ENCODE results near the gene SYNGR1.
"Not testable (repeated sequence)": the region's sequence is repeated elsewhere in the genome, so short reads cannot be mapped to it uniquely, and the experiment has no call there.

SYNGR1 gene

DNA sequence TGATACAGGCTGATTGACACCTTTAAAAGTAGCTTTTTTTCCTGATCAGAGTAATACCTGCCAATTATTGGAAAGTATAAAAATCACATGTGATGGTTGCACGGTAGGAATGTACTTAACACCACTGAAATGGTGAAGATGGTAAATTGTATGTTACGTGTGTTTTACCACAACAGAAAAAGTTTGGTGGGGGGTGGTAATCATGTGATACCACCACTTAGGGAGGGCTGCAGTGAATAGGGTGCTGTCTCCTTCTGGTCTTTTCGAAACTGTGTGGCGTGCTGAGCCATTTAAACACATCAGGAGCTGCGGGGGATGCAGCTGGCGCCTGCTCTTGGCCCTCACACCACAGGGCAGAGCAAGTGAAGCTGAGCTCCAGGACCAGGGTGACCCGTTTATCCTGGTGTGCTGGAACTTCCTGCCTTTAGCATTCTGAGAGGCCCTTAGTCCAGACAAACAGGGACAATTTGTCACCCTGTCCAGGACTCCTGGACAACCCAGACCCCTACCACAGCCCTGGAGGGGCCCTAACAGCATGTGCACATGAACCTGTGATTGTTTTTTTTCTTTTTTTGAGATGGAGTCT, 2.6 kb downstream of the SYNGR1 start:
- no peak for DNase-seq

GRCh38 chr22:39353346-39353745, 3.6 kb downstream of the SYNGR1 start:
- no peak for DNase-seq

DNA sequence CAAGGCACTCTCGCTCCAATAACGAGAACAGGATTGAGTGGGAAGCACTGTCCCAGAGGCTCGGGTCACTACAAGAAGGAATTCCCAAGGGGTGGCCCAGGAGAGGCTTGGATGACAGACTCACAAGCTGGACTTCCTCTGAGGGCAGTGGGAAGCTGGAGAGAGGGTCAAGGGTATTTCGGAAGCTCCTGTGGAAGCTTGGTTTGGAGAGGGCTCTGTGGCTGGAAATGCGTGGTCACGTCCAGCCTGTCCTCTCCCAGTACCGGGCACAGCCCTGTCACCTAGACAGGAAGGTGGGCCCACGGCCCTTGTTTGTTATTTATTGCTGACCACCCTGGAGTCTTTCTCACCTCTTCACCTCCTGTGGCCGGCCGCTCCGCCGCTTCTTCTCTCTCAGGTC, 5.3 kb downstream of the SYNGR1 start:
- DNase-seq: no peak

DNA sequence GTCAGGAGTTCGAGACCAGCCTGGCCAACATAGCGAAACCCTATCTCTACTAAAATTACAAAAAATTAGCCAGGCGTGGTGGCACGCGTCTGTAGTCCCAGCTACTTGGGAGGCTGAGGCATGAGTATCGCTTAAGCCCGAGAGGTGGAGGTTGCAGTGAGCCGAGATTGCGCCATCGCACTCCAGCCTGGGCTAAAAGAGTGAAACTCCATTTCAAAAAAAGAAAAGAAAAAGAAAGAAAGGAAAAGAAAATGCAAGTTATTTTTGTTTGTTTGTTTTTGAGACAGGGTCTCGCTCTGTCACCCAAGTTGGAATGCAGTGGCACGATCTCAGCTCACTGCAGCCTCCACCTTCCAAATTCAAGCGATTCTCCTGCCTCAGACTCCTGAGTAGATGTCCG, 6.0 kb downstream of the SYNGR1 start:
- DNase-seq: not testable (repeated sequence)

DNA sequence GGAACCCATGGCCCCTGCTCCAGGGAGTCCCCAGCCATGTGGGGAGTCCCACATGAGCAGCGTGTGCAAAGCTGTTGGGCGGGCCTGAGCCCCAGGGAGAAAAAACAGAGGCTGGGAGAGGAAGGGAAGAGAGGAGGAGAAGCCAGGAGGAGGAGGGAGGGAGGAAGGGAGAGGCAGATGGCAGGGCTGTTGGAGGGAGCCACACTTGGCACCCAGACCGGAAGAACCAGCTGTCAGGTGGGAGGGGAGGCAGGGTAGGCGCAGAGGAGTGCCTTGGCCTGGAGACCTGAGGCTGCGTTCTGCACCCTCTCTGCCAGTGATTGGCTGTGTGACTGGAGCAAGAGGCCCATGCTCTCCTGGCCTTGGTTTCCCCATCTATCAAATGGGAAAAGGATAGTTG, 6.7 kb downstream of the SYNGR1 start:
- DNase-seq: peak; percentile 53

- not testable (repeated sequence) for DNase-seq
Observed at GRCh38 chr22:39357110-39358108, 7.6 kb downstream of the SYNGR1 start.

DNA sequence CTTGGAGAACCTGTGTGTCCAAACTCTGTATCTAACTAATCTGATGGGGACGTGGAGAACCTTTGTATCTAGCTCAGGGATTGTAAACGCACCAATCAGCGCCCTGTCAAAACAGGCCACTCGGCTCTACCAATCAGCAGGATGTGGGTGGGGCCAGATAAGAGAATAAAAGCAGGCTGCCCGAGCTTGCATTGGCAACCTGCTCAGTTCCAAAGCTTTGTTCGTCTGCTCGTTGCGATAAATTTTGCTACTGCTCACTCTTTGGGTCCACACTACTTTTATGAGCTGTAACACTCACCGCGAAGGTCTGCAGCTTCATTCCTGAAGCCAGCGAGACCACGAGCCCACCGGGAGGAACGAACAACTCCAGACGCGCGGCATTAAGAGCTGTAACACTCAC, 8.4 kb downstream of the SYNGR1 start:
- not testable (repeated sequence) for DNase-seq

DNA sequence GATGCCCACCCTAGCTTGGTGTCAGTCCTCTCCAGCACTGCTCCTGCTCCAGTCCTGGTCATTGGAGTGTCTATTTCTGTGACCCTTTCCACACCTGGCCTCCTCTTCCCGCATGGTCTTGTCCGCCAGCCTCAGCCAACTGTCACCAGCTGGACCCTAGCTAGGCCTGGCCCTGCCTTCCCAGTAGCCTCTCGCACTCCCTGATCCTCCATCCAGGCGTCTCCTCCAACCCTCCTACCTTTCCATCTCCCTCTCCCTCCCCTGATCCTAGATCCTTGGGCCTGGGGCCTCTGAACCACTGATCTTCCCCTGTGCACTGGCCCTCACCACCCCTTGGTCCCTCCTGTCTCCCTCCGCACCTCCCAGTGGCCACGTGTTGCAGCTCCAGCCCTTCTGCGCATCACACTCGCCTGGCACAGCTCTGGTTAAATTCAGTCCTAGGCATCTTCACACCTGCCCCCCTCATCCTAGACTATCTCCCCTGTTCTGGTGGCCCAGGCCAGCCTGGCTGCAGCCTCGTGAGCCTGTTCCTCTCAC, 9.9 kb downstream of the SYNGR1 start:
- DNase-seq: no peak

DNA sequence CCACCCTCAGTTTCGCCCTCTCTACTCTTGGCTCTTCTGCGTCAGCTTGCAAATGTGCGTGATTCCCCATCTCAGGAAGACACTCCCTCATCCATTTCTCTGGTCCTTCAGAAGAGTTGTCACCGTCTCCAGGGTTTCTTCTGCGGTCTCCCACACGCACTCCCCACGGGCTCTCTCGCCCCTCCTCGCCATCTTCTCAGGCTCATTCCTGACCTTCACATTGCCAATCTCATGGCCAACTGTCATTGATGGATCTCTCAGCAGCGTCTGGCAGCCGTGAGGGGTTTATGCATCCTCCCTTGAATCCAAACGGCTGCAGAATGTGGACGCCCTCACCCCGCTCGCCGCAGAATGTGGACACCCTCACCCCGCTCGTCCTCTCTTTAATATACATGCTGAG, 10.5 kb downstream of the SYNGR1 start:
- no peak for DNase-seq

DNA sequence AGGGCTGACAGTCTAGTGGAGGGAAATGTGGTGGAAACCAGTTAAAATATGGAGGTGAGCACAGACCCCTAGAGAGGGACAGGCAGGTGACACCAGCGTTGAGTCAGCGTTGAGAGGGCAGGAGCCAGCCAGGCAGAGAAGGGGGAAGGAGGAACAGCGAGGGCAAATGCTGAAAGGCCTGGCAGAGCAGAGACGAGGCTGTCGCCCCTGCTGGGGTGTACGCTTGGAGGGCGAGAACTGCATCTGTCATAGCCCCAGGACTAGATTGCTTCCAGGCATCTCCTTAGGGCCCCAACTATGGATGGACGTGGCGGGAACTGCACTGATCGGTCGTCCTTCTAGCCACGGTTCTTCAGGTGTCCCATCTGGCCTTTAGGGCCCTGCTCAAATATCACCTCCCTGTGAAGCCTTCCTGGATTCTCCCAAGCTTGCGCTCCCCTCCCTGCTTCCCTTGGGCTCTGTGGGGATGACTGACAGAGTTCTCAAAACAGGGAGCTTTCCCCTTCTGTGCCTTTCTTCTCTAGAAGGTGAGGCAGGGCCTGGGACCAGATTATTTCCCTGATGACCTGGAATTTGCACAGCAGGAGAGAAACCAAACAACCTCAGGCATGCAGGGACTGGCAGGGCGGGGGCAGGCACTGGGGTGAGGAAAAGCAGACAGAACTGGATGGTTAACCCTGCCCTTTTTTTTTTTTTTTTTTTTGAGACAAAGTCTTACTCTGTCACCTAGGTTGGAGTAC, 11.1 kb downstream of the SYNGR1 start:
- no peak for DNase-seq

DNA sequence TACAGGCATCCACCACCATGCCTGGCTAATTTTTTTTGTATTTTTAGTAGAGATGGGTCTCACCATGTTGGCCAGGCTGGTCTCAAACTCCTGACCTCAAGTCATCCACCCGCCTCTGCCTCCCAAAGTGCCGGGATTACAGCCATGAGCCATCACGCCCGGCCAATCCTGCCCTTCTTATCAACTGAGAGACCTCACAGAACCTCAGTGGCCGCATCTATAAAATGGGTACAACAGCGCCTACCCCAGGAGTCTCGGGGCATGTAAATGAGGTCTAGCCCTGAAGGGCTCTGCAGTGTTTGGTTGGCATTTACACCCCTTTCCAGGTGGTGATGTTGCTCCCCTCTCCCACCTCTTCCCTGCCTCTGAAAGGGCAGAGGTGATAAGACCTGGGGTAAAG, 11.7 kb downstream of the SYNGR1 start:
- DNase-seq: no peak

GRCh38 chr22:39362271-39362670, 12.5 kb downstream of the SYNGR1 start:
- no peak for DNase-seq

DNA sequence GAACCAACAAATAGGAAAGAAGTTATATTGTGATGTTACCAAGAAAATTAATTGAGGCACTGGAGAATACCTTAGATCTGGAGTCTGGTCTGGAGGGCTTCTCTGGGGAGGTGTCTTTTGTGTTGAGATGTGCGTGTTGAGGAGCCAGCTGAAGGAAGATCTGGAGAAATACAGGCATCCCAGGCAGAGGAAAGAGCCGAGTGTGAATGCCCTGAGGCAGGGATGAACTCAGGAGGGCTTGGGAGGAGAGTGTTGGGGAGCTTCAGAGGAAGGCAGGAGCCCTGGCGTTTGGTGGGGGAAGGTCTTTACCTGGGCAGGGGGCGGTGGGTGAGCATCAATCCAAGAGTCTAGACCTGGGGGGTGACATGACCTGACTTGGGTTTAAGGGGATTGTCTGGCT, 13.1 kb downstream of the SYNGR1 start:
- no peak for DNase-seq

DNA sequence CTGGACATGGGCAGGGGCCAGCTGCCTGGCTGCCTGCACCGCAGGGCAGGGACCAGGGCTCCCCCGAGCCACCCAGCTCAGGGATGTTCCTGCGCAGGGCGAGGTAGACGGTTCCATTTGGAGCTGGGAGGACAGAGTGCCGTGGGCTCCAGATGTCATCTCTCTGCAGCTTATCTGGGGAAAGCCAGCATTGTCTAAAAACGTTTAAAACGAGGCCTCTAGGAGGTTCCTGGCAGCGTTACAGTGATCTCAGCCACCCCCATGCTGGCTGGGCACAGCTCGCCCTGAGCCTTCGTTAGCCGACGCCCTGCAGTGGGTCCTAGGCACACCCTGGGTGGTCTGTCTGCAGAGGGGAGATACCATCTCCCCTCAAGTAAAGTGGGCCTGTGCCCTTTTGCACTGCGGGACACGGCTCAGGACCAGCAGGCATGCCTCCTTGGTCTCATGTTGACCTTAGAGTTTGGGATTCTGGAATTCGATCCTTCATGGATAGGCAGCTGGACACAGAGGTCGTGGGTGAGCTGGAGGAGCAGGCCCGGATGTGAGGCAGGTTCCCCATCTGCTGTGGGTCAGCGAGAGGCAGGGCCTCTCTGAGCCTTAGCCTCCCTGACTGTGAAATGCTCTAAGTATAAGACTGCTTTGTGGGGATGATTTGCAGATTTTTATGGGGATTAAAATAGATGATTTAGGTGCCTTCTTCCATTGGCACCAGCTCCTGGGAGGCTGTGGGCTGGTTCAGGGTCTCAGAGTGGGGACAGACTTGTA, 14.1 kb downstream of the SYNGR1 start:
- DNase-seq: no peak

GRCh38 chr22:39364714-39365491, 15.1 kb downstream of the SYNGR1 start:
- DNase-seq: no peak

- no peak for DNase-seq
Observed at GRCh38 chr22:39365492-39365780, 15.6 kb downstream of the SYNGR1 start.

DNA sequence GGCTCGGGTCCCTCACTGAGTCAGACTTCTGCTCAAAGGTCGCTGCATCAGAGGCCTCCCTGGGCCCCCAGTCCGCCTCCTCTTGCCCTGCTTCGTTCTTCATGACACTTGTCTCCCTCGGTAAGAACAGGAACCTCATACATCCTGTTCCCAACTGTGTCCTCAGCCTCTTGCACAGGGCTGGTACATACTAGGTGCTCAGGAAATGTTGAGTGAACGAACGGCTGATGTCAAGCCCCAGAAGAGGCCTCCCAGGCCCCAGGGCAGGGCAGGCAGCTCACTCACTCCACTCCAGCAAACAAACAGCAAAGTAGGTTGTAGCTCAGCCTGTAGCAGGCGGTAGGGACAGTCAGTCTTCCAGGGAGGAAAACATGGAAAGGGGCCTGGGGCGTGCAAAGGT, 17.2 kb downstream of the SYNGR1 start:
- DNase-seq: no peak

DNA sequence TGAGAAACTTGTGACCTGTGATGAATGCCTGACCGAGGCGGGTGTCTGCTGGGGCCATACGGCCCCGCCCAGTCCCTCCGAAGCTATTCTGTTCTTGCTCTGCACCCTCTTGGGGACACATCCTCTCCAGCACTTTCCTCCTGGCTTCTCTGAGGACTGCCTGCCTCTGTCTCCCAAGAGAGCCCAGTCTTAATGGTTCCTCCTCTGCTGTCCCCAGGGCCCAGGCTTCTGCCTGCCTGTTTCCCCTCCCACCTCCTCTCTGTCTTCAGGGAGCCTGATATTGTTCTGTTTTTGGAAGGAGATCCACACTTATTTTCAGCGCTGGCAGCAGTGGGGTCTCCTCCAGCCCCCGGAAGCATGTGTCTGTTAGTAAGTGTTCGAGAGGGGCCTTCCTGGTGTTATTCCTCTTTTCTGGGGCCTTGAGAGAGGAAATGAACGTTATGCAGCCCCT, 18.7 kb downstream of the SYNGR1 start:
- DNase-seq: no peak

DNA sequence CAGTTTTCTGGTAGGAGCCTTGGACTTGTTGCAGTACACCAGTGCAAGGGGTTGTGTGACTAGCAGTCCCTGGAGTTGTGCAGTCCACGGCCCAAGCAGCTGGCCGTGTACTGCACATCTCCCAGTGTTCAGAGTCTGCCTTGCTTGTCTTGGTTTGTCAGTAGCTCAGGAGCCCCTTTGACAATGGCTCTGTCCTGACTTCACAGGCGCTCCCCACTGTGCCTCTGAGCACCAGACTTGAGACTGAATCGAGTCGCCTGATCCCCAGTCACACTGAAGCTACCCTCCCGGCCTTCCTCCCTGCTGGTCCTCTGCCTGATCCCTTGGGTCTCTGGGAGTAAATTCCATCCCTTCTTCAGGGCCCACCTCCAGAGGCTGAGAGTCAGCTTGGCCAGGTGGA, 19.4 kb downstream of the SYNGR1 start:
- DNase-seq: no peak

DNA sequence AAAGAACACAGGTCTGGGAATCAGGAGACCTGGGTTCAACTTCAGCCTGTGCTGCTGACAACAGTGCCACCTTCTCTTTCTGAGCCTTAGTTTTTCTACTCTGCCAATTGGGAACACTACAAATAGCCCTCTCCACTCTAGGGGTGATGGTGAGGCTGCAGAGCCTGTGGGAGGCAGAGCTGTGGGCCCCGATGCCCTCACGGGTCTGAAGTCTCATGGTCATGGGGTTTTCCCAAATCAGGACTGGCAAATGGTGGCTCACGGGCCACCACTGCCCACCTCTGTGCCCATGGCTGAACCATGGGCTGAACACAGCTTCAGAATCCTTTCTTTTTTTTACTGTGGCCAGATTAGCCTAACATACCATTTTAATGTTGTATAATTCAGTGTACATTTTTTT, 19.8 kb downstream of the SYNGR1 start:
- no peak for DNase-seq

DNA sequence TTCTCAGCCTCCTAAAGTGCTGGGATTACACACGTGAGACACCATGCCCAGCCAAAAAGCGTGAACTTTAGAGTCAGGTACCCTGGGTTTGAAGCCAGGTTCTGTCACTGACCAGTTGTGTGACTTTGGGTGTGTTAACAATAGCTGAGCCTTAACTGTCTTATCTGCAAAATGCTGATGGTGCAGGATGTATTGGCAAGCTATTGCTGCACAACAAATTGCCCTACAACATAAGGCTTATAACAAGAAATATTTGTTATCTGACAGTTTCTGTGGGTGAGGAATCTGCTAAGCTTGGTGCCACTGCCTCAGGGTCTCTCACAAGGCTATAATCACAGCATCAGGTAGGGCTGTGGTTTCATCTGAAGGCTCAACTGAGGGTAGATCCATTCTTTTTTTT, 21.9 kb downstream of the SYNGR1 start:
- DNase-seq: no peak

- no peak for DNase-seq
Observed at GRCh38 chr22:39374191-39374590, 24.4 kb downstream of the SYNGR1 start.

Measured in NCI-H2029 treated with DMSO at 0.1 percent for 48 hours (cell line).